Erythroblast (primary cell): ENCODE measurements around the gene ELMO3.

Source experiments
- DNase-seq, 2 experiments: peaks; one replicate each; lab custom pipeline; 2025; lab: John Stamatoyannopoulos, UW
- GATA1 ChIP-seq: IDR thresholded peaks from 2 replicates; pipeline ENCODE4 v1.6.1; 2011; ENCODE audit warnings: low read depth, mild to moderate bottlenecking, control low read depth, low read length, moderate library complexity
- POLR2A ChIP-seq: IDR thresholded peaks from 2 replicates; pipeline ENCODE4 v1.6.1; 2011; ENCODE audit warnings: mild to moderate bottlenecking, low read length

ELMO3 gene

GRCh38 chr16:67158637-67159600 lies 40.0 kb upstream of the ELMO3 start:
- peak; percentile 42 to 55 for DNase-seq
- TF ChIP-seq GATA1 (no peak), POLR2A (no peak)

- no peak for DNase-seq
Measured at GRCh38 chr16:67161595-67162058, 37.3 kb upstream of the ELMO3 start.

GRCh38 chr16:67162506-67163163 lies 36.3 kb upstream of the ELMO3 start:
- TF ChIP-seq POLR2A (no peak), GATA1 (no peak)
- DNase-seq: no peak

More at GRCh38 chr16:67161595-67162058, 37.3 kb upstream of the ELMO3 start:
- TF ChIP-seq POLR2A (no peak), GATA1 (no peak)

- TF ChIP-seq POLR2A (no peak), GATA1 (no peak)
- peak; percentile 41 to 61 for DNase-seq
Measured at GRCh38 chr16:67163164-67163998, 35.5 kb upstream of the ELMO3 start.

GRCh38 chr16:67163999-67164558 lies 34.9 kb upstream of the ELMO3 start:
- TF ChIP-seq GATA1: no peak
- no peak for TF ChIP-seq POLR2A
- DNase-seq: no peak

GRCh38 chr16:67164599-67165061 lies 34.3 kb upstream of the ELMO3 start, which contains the start of gene HSF4:
Gene HSF4 (plus strand): TSS chr16:67164745. CDS start chr16:67164812, 67 bp downstream.
- DNase-seq: peak; percentile 48 to 57
- TF ChIP-seq GATA1 (no peak), POLR2A (no peak)

GRCh38 chr16:67165121-67166078 lies 33.5 kb upstream of the ELMO3 start:
- DNase-seq: peak in 1 of 2 experiments; percentile 21
- no peak for TF ChIP-seq GATA1
- no peak for TF ChIP-seq POLR2A

GRCh38 chr16:67166110-67166547 lies 32.8 kb upstream of the ELMO3 start:
- no peak for TF ChIP-seq GATA1
- TF ChIP-seq POLR2A: no peak
- DNase-seq: no peak

GRCh38 chr16:67166598-67167168 lies 32.2 kb upstream of the ELMO3 start:
- no peak for TF ChIP-seq GATA1
- no peak for TF ChIP-seq POLR2A
- DNase-seq: no peak

- no peak for DNase-seq
- no peak for TF ChIP-seq GATA1
- TF ChIP-seq POLR2A: no peak
Measured at GRCh38 chr16:67167588-67167987, 31.3 kb upstream of the ELMO3 start.

- TF ChIP-seq GATA1 (no peak), POLR2A (no peak)
- DNase-seq: no peak
Measured at GRCh38 chr16:67169011-67169451, 29.9 kb upstream of the ELMO3 start.

GRCh38 chr16:67169642-67170167 lies 29.2 kb upstream of the ELMO3 start:
- TF ChIP-seq GATA1 (no peak), POLR2A (no peak)
- DNase-seq: peak; percentile 38 to 63
